Hepatic stellate cell (primary cell): Measurements from ENCODE around the gene MICAL2.

Experiments used
- DNase-seq: peaks from one replicate; pipeline ENCODE4 v3.0.0; 2011; ENCODE audit warnings: low spot score

MICAL2 gene

DNA sequence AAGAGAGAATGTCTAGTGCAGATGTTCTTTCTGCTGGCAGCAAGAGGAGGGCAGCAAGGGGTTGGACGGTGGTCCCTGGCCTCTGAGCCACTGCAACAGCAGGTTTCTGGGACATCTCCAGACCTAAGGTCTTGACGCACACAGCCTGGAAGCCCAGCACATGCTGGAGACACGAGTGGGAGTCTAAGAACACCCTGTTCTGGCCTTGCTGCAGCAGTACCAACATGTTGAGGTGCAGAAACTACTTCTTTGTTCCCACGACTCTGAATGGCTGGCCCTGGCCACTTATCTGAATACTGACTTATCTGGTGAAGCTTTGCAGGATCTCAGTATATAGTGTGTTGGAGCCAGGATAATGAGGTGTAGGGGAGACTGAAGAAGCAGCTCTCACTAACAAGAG lies 6.8 kb downstream of the MICAL2 start:
- no peak for DNase-seq

DNA sequence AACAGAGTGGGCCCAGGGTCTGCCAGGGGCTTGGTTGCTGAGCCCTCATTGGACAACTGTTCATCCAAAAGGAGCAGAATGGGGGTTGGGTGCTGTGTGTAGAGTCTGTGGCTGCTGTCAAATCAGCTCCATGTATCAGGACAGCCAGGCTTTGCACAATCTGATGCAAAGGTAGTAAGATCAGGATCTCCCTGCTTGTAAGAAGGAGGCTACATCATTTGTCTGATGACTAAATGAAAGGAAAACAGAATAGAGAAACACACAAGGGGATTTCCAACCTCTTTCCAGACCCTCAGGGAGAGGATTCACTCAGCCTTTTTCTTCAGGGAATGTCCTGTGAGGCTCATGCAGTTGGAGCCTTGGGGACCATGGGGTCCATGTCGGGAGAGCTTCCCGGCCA lies 7.2 kb downstream of the MICAL2 start:
- DNase-seq: no peak

GRCh38 chr11:12118949-12119348 lies 8.6 kb downstream of the MICAL2 start:
- DNase-seq: no peak

DNA sequence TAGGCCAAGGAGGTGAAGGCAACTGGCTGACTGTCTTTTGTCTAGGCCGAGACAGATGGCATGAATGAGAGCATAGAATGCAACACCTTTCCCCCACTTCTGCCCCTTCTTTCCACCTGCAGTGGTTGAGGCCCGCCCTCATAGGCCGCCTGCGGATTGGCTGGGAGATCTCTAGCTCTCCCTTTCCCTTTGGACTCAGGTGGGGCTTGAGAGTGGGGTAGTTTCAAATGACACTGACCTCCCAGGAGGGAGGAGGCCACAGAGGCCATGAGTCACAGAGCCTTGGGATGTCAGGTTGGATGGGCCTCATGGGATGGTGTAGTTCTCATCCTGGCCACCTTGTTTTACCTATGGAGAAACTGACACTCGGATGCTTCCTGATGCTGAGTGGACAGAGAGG lies 9.1 kb downstream of the MICAL2 start:
- no peak for DNase-seq

DNA sequence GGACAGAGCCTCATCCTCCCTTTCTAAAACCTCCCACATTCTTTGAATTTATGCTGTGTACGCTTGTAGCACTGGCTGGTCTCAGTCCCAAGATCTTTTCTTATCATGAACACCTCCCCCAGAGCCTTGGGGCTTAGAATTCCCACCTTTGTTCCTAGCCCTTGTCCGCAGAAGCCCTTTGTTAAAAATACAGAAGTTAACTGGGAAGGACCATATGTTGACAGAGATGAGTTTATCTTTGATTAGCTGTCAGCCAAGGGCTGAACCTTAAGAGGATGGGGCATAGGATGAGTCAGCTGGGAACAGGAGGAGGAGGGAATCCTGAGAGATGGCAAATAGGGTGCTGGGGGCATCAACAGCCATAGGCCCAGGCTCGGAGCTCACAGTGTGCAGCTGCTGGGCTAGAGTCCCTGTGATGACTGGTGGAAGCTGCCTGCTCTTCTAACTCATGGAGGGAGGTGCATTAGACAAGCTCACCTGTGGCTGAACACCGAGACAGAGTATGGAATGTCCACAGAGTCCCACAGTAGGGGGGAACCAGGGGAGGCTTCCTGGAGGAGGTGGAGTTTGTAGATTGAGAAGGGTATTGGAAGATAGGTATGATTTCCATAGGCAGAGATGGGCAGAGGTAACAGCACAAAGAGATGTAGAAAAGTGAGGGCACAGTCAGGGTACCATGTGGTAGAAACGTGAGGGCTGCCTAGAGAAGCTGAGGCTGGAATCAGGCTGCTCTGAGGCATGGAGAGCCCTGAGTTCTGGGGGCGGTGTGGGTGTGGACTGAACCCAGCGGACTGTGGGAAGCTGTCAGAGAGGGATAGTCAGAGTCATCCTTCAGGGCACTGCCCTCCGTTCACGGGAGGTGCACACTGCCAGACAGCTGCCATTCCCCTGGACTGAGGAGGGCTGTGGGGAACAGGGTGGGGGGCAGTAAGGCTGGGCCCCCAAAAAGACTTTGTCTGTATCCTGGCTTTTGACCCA lies 9.9 kb downstream of the MICAL2 start:
- no peak for DNase-seq

DNA sequence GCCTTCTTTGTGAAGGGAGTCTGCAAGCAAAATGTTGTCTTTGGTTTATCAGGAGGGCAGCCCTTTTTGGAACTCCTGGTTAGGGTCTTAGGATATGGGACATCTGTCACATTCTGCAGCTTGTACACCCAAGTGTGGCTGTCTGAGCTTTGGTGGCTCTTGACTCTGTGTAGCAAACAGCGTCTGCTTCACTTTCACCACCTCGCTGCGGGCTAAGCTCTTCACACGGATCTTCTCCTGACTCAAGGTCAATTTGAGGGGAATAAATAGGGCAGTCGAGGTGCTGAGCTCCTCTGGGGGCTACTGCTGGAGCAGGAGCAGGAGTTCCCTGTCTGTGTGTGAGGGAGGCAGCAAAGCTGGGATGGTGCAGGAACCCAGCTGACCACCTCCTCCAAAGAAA lies 10.6 kb downstream of the MICAL2 start:
- DNase-seq: no peak

- DNase-seq: no peak
Measured at GRCh38 chr11:12121517-12121916, 11.1 kb downstream of the MICAL2 start.

DNA sequence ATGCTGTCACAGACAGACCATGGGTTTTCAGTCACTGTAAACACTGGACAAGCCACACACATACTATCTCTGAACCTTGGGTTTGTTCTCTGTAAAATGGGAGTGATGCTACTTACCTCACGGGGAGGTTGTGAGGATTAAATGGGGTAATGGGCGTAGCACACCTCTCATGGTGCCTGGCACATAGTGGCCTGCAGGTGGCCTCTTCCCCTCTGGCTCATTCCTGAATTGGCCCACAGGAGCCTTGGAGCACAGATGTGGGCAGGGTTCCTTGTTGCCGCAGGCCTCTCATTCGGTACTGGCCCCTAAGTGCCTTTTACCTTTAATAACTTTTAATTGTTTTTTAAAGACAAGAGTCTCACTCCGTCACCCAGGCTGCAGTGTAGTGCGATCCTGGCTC lies 11.7 kb downstream of the MICAL2 start:
- no peak for DNase-seq

DNA sequence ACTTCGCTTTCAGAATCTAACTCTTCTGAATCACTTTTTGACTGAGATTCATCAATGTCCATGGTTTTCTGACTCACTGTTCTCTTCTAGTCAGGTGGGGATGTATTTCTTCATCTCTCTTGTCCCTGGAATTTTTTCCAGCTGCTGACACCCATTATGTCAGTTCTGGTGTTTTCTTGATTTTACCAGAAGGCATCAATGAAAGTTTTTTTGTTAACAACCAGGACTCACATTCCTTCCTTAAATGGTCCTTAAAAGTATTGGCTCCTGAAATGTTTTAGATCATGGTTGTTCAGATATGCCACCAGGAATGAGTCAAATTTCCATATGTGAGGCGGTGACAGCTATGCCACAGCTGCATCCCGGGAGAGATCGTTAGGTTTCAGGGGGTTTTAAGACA lies 12.9 kb downstream of the MICAL2 start:
- no peak for DNase-seq

- no peak for DNase-seq
Measured at GRCh38 chr11:12123799-12124198, 13.4 kb downstream of the MICAL2 start.

GRCh38 chr11:12124306-12124705 lies 13.9 kb downstream of the MICAL2 start:
- DNase-seq: no peak

DNA sequence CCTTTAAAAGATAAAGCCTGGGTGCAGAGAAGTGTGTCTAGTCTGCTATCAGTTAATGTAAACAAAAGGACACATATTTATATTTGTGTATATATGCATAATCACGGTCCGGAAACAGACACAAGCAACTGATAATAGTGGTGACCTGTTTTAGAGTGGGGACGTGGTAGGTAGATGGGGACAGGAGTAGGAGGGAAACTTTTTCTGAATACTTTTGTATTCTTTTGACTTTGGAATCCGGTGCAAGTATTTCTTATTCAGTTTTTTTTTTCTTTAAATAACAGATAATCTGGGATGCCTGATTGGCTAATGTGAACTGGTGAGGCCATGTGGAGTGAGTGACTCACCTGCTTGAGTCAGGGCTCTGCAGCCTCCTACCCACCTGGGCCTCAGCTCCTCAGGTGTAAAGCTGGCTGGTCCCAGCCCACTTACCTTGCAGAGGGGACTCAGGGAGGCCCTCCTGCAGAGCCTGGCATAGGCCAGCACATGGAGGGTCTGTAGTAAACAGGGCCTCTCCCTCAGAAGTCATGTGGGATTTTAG lies 15.3 kb downstream of the MICAL2 start:
- no peak for DNase-seq

DNA sequence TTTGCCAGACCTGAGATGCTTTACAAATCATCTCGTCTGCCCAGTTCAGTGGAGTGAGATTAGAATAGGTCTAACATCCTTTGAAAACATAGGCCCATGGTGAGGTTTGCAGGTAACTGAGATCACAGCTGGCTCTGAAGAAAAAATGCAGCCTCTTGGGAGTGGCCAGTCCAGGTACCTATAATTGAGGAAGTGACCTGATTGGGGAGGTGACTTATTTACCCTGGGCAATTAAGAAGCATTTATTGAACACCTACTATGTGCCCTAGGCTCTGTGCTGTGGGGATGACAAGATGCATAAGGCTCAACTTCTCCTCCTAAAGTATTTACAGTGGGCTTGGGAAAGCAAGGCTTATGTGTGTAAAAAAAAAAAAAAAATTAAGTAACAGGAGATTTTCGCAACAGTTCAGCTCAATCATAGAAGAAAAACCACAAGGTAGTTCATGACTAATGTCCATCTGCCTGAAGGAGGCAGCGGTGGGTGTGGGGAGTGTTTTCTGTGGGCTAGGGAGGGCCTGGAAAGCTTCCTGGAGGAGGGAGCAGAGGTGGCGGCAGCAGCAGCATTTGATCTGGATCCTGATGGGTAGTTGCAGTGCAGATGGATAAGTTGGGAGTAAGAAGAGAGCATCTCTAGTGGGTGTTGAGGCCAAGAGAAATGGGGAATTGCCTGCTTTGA lies 16.1 kb downstream of the MICAL2 start:
- peak; percentile 72 for DNase-seq

DNA sequence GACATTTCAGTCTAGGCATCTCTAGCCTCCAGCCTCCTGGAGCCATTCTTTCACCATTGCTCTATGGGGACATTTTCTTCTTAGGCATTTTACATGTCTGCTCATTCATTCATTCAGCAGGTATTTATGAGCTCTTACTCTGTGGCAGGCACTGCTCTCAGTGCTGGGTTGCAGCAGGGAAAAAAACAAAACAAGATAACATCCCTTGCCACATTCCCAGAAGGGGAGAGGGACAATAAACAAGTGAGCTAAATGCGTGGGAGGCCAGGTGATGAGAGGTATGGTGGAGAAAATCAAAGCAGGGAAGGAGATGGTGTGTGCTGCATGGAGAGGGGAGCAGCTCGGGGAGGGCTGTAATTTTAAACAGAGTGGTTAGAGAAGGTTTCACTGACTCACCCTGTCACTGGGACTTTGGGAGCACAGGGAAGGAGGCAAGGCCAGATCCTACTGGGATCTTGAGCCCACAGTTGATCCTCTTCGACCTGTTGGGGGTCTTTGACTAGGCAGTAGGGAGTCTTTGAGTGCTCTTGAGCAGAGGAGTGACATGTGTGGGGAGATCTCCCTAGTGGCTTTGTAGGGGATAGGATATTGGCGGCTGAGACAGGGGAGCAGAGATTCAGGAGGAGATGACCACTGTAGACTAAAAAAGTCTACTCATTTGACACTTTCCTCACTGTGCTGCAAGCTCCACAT lies 17.0 kb downstream of the MICAL2 start:
- no peak for DNase-seq

DNA sequence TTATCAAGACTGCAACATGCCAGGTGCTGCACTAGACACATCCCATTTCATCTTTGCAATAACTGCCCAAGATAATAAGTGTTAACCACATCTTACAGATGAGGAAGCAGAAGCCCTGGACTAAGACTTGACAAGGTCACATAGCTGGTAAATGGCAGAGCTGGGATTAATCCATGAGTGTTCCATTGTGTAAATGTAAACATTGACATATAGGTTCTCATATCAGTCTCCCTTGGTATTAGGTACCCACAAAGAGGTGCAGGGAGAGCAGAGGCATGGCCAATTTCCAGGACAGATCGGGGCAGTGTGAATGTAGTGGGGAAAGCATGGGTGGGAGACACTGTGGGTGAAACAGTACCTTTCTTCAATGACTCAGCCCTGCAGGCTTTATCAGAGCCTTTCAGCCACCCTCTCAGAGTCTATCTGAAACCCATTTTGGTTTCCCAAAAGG lies 17.9 kb downstream of the MICAL2 start:
- DNase-seq: no peak

GRCh38 chr11:12129227-12129626 lies 18.8 kb downstream of the MICAL2 start:
- no peak for DNase-seq

DNA sequence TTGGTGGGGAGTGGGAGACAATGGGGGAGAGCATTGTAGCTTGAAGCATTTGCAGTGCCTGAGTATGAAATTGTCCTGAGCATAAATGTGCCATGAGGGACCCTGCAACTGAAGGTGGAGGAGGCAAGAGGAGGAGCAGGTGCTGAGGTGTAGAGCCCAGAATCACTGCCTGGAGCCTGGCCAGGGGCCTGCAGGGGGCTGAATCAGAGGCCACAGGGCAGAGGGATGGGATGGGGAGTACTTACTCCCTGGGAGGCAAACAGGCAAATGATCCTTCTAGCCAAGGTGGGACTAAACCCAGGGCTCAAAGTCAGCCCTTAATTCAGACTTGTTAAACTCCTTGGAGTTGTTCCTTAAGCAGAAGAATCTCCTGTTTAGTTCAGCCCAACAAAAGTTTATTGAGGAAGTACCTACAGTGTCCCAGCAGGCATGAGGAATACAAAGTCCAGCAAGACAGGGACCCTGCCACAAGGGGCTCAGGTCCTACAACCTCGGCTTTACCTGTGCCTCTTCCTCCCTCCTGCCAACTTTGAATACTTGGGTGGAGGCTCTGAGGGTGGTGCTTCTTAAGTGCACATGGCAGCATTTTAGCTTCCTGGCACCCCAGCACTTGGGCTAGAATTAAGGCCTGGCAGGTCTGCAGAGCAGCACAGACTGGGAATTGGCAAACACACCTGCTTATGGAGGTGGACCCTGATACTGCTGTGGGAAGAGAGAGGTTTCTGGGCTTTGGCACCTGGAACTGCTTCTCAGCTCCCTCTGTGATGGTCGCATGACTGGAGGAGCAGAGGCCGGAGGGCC lies 20.0 kb downstream of the MICAL2 start:
- DNase-seq: no peak

- DNase-seq: no peak
Measured at GRCh38 chr11:12131943-12132789, 21.8 kb downstream of the MICAL2 start.

DNA sequence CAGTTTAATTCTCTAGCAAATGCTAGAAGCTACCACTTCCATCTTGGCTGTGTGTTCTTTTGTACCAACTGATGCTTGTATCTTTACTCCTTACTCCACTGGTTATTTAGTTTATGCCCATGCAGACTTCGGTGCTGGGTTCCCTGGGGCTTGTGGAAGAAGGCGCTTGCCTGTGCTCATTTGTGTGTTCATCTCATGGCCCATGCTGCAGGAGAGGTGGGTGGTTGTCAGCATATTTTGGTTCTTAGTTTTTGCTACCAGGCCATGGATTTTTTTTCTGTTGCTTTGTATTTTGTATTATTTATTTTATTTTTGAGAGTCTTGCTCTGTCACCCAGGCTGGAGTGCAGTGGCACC lies 22.4 kb downstream of the MICAL2 start:
- DNase-seq: no peak

- DNase-seq: no peak
Measured at GRCh38 chr11:12133547-12134235, 23.3 kb downstream of the MICAL2 start.
